ENCODE results near the gene LRP5.
"Not testable (repeated sequence)": the region's sequence is repeated elsewhere in the genome, so short reads cannot be mapped to it uniquely, and the experiment has no call there.

DNA sequence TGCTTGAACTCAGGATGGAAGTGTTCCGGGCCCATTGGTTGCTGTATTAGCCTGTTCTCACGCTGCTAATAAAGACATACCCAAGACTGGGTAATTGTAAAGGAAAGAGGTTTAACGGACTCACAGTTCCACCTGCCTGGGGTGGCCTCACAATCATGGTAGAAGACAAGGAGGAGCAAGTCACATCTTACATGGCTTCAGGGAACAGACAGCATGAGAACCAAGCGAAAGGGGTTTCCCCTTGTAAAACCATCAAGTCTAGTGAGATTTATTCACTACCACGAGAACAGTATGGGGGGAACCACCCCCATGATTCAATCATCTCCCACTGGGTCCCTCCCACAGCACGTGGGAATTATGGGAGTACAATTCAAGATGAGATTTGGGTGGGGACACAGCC, 135.5 kb downstream of the LRP5 start:
- TF ChIP-seq CTCF, POLR2A (IDR thresholded peaks at IDR 0.05): not testable (repeated sequence)

Data from testis (tissue), 2 donors.